HG03558 (cell line): ENCODE data around the gene UNC13B.
"Not testable (repeated sequence)": the region's sequence is repeated elsewhere in the genome, so short reads cannot be mapped to it uniquely, and the experiment has no call there.

Experiments used
- ATAC-seq: cut with Tn5 transposase; IDR thresholded peaks from one replicate; pipeline ENCODE4 v1.9.1; 2021; ENCODE audit warnings: moderate number of reproducible peaks; ENCODE audit not compliant: unreplicated experiment; ENCODE audit errors: extremely low read depth

The UNC13B gene

DNA sequence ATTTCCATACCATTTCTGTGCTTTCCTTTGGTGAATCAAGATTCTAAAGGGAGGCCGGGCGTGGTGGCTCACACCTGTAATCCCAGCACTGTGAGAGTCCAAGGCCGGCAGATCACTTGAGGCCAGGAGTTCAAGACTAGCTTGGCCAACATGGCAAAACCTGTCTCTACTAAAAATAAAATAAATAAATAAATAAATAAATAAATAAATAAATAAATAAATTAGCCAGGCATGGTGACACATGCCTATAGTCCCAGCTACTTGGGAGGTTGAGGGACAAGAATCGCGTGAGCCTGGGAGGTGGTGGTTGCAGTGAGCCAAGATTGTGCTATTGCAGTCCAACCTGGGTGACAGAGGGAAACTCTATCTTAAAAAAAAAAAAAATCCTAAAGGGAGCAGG lies 247.6 kb downstream of the UNC13B start:
- ATAC-seq = not testable (repeated sequence)

DNA sequence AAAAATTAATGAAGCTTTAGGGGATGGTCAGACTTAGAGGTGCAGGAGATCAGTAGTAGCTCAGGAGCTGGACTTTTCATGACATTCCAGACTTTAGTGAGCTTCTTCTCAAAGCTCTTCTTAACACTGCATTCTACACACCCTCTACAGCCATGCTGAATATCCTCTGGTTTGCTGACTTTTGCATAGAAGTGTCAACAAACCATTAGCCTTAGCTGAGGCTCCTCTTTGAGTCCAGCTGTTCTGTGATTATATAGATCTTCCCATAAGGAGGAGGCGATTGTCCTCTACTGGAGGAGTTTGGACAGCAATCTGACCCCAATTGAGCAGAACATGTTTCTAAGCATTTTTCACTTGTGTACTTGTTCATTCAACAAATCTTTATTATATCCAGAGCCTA lies 253.1 kb downstream of the UNC13B start:
- no peak for ATAC-seq

DNA sequence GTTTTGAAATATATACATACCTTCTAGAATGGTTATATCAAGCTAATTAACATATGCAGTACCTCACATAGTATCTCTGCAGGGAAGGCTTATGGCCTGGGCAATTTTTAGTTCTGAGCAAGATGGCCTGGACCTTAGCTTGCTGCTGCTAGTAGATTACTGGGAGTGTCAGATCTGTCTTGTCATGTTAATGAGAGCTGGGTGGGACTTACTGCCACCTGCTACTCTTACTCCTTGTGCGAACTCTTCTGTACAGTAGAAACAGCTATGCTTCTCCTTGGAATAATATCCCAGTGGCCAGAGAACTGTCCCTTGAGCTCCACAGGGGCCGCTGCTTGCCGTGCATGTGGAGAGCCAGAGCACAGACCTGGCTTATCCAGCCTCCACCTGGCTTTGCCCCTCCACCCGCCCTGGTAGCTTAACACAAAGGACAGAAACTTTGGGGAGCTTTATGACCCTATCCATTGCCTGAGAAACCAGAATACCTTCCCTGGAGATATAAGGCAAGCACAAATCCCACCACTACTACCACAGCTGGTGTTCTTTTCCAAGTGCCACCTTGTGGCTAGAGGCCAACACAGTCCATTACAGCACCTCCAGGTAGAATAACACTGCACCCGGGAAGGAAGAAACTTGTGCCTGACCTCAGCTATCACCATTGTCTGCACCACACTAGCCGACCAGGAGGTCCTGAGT lies 253.7 kb downstream of the UNC13B start:
- no peak for ATAC-seq

DNA sequence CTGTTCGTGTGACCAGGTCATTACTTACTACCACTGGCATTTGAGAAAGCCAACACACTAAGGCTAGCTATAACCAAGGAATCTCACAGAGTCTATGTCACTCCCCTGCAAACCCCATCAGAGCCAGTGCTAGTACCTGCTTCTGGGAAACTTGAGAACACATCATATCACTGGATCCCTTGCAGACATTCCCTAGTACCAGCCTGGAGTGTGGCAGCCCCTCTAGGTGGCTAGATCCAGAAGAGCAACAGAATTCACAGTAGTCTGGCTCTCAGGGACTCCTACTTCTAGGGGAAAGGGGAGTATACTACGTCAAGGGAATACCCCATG lies 254.3 kb downstream of the UNC13B start:
- no peak for ATAC-seq

DNA sequence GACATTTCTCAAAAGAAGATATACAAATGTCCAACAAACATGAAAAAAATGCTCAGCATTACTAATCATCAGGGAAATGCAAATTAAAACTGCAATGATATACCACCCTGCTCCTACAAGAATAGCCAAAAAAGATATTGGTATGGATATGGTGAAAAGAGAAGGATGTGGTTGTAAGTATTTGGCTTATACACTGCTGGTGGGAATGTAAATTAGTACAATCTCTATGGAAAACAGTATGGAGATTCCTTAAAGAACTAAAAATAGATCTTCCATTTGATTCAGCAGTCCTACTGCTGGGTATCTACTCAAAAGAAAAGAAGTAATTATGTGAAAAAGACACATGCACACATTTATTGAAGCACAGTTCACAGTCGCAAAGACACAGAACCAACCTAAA lies 260.5 kb downstream of the UNC13B start:
- no peak for ATAC-seq

DNA sequence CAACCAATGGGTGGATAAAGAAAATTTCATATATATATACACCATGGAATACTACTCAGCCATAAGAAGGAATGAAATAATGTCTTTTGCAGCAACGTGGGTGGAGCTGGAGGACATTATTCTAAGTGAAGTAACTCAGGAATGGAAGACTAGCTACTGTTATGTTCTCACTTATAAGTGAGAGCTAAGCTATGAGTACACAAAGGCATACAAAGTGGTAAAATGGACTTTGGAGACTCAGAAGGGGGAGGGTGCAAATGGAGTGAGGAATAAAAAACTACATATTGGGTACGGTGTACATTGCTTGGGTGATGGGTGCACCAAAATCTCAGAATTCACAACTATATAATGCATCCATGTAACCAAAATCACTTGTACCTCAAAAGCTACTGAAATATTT lies 260.9 kb downstream of the UNC13B start:
- no peak for ATAC-seq

DNA sequence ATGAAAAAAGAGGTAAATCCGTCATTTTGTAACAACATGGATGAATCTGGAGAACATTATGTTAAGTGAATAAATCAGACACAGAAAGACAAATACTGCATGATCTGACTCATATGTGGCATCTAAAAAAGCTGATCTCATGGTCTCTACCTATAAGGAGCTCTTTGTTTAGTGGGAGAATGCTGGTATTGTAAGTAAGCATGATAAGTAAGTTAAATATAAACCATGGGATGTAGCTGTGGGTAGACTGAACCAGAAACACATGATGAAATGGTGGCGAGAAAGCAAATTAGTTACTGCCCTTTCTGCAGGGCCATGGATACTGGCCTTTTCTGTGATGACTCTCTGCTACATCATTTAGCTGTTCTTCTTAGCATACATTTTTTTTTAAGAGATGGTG lies 261.7 kb downstream of the UNC13B start:
- no peak for ATAC-seq

DNA sequence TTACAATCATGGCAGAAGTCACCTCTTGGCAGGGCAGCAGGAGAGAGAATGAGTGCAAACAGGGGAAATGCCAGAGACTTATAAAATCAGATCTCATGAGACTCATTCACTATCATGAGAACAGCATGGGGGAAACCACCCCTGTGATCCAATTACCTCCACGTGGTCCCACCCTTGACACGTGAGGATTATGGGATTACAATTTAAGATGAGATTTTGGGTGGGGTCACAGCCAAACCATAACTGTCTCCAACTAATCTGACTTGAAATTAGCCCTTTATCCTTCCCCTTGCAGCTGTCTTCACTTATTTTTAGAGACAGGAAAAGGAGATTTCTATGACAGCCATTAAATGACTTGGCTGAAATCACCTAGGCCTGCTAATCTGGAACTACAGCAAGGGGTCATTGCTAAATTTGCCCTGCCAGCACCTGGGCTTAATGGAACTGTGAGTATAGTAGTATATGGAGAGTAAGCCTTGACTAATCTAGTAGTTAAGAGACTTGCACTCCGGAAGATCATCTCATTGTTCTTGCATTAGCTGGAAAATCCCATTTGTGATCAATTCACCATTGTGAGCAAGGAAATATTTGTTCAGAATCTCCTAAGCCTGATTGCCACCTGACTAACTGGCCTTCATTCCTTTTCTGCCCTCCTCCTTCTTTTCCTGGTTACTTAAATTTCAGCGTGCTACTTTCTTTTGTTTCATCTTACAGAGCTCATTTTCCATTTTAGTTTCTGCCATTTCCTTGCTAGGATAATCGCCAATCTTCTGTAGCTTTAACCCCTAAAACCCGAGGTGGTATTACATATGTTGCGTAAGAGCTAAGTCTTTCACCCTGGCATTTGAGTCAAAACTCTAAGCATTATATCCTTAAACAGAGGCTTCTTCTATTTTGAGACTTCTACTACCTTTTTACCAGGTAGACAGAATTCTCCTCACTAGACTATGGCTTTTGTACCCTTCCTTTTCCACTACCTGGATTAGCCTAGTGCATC lies 262.8 kb downstream of the UNC13B start:
- ATAC-seq = no peak

DNA sequence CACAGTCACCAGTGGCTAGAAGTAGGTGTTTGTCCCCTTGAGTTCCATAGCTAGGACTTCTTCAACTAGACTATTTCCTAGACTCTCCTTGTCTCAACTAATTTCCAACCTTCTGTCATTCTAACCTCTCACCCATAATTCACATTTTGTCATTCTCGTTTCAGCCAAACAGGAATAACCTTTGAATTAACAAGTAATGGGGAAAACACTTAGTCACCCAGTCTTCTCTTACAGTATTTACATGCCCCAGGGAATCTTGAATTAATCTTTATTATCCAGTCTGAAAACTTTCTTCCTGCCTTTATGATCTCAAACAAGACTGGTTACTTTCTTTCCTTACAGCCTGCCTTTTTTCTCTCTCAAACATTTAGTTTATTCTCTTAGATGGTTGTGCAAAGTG lies 264.8 kb downstream of the UNC13B start:
- ATAC-seq = no peak

DNA sequence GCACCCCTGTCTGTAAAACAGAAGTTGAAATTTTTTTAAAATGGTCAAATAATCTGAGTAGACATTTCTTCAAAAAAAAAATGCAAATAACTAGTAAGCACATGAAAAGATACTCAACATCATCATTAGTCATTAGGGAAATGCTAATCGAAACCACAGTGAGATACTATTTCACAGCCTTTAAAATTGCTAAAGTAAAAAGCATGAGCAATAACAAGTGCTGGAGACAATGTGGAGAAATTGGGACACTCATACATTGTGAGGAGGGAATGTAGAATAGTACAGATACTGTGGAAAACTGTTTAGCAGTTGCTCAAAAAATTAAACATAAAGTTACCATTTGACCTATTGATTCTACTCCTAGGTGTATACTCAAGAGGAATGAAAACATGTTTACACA lies 269.7 kb downstream of the UNC13B start:
- no peak for ATAC-seq

DNA sequence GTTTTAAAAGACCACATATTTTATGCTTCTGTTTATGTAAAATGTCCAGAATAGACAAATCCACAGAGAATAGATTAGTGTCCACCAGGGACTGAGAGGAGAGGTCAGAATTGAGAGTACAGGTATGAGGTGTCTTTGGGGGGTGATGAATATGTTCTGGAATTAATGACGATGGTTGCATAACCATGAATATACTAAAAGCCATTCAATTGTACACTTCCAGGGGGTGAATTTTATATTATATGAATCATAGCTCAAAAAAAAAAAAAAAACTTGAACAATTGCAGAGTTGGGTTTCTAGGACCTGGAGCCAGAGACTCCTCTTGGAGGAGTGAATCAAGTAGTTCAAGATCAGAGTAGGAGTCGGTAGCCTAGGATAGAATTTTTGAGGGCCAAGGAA lies 270.3 kb downstream of the UNC13B start:
- no peak for ATAC-seq

DNA sequence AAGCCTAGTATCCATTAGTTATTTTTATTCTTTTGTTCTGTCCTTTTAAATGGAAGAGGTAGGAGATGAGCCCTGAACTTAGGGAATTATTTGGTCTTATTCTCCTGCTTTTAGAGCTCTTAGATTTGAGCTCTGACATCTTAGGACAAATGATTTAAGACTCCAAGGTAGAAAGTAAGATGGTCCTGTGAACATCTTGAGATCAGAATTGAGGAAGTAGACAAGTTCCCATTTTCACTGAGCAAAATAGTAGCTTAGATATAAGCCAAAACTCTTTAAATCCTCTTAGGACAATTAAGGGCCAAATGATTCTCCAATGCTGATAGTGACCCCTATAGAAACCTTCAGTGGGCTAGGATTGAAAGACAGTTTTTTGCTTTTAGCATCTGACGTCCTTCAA lies 275.1 kb downstream of the UNC13B start:
- no peak for ATAC-seq

DNA sequence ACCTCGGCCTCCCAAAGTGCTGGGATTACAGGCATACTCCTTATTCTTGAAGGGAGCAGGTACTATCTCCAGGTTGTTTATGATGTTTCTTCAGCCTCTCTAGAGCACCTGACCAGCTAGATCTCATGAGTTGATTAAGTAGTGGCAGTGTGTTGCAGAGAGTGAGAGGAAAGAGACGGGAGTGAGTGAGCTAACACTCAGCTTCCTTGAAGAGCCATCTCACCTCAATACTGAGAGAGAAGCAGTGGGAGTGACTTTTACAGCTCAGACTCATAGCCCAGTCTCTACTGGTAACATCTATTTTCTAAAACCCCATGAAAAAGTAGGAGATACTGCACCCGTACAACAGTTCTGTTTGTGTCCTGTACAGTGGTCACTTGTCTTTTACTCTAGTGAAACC lies 284.2 kb downstream of the UNC13B start:
- ATAC-seq = no peak

DNA sequence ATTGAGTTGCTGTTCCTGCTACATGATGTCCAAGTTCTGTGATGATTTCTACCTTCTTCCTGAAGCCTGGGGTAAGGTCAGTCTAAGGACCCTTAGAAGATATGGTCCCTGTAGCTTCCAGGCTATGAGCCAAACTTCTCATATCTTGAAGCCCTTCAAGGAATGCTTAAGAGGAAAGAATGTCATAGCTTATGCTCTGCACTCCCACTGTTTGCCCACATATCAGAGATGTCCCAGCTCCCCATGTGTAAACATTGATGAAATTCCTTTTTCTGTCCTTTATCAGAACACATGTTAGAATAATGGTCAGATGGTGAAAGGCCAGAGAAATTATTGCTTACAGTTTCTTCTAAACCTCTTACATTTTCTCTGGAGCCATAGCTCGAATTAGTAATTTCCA lies 286.7 kb downstream of the UNC13B start:
- no peak for ATAC-seq

DNA sequence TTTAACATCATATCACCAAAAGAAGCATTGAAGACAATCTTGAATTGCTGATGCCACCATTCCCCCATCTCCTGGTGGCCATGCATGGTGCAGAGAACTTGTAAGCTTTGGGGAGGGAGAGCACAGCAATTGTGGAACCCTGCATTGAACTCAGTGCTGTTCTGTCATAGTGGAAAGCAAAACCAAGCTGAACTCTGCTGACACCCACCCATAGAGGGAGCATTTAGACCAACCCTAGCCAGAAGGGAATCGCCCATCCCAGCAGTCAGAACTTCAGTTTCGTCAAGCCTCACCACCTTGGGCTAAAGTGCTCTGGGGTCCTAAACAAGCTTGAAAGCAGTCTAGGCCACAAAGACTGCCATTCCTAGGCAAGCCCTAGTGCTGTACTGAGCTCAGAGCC lies 290.7 kb downstream of the UNC13B start:
- ATAC-seq = no peak

DNA sequence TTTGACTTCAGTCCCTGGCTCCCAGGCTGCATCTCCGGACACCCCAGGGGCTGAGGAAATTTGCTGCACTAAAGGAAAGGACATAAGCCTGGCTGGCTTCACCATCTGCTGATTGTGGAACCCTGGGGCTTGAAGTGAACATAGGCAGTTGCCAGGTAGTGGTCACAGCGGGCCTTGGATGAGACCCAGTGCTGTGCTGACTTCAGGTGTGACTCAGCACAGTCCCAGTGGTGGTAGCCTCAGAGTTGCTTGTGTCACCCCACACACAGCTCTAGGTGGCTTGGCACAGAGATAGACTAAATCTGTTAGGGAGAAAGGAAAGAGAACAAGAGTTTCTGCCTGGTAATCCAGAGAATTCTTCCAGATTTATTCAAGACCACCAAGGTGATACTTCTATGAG lies 292.0 kb downstream of the UNC13B start:
- ATAC-seq = no peak
